Daoy (cell line): ENCODE results near the gene ZC2HC1B. TPM values are rescaled to one million over a fixed set of nuclear protein-coding genes. Genes with fewer than 3 reads are reported as not detected.
"Not testable (repeated sequence)": the region's sequence is repeated elsewhere in the genome, so short reads cannot be mapped to it uniquely, and the experiment has no call there.

Experiments used
- DNase-seq: peaks from one replicate; pipeline ENCODE4 v3.0.0-alpha.2; 2015; ENCODE audit warnings: low read depth
- total RNA-seq: library from RNA; depleted of rRNA; stranded (reverse); fragments of >200 nt; shearing (Covaris generic); gene quantifications from 2 replicates; pipeline ENCODE4 v1.2.3, GENCODE V29; 2014

Gene ZC2HC1B
- total RNA-seq, 1 experiment from 2014 or later, result not detected

DNA sequence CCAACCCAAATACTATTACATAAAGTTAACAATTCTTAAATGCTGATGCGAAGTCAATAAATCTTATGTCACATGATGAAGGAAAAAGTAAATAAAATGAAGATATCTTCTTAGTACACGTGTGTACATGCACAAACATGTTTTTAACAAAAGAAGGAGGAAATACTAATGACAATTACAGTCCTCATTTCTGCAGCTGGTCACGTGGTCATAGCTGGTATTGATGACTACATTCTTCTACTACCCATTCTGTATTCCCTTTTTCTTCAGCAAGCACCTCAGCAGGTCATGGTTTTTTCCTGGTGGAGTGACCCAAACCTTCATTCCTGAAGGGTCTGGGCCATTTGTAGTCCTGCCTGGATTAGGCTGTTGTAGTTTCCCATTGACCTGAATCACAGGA lies 4.5 kb downstream of the ZC2HC1B start:
- DNase-seq, result not testable (repeated sequence)

DNA sequence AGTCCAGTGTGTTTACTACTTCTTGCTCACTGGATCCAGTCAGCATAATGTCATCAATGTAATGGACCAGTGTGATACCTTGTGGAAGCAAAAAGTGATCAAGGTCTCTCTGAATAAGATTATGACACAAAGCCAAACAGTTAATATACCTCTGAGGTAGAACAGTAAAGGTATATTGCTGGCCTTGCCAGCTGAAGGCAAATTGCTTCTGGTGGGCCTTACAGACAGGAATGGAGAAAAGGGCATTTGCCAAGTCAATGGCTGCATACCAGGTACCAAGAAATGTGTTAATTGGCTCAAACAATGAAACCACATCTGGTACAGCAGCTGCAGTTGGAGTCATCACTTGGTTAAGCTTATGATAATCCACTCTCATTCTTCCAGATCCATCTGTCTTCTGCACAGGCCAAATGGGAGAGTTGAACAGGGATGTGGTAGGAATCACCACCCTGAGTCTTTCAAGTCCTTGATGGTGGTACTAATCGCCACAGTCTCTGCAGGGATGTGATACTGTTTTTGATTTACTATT lies 7.0 kb downstream of the ZC2HC1B start:
- DNase-seq, result not testable (repeated sequence)

DNA sequence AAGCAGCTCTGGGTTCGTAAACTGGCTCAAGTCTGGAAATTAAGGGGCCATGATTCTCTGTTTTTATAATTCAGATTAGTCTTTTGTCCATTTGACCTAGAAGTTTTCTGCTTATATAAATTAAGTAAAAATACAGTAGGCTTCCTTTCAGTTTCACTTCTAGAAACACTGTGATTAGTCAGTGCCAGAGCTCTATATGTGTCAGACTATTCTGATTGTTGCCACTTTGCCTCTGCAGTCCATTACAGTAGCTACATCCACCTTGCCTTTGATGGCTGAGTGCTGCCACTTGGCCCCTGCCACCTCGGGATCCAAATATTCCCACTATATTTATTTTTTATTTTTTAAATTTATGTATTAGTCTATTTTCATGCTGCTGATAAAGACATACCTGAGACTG lies 7.9 kb downstream of the ZC2HC1B start:
- peak; percentile 28 for DNase-seq

DNA sequence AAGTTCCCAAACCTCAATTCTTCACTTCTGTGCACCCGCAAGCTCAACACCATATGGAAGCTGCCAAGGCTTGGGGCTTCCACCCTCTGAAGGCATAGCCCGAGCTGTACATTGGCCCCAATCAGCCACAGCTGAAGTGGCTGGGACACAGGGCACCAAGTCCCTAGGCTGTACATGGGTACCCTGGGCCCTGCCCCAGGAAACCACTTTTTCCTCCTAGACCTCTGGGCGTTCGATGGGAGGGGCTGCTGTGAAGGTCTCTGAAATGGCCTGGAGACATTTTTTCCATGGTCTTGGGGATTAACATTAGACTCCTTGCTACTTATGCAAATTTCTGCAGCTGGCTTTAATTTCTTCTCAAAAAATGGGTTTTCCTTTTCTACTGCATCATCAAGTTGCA lies 9.3 kb downstream of the ZC2HC1B start:
- DNase-seq, result not testable (repeated sequence)

- DNase-seq, result not testable (repeated sequence)
Measured at GRCh38 chr6:143874503-143874902, 10.2 kb downstream of the ZC2HC1B start.

GRCh38 chr6:143877584-143878271 lies 13.5 kb downstream of the ZC2HC1B start:
- DNase-seq, result no peak

DNA sequence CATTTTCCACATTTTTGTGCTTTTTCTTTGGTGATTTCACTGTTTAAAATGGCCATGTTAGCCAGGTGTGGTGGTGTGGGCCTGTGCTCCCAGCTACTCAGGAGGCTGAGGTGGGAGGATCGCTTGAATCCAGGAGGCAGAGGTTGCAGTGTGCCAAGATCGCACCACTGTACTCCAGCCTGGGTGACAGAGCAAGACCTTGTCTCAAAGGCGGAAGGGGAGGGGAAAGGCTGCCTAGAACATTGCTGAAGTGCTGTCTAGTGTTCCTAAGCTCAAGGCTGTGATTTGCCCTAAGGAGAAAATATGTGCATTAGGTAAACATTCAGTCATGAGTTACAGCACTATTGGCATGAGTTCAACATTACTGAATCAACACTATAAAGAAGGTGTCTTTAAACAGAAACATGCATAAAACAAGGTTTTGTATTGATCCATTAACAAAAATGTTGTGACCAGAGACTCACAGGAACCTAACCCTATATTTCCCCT lies 14.0 kb downstream of the ZC2HC1B start:
- DNase-seq, result peak; percentile 23

- DNase-seq, result no peak
Measured at GRCh38 chr6:143880412-143880811, 16.1 kb downstream of the ZC2HC1B start.

DNA sequence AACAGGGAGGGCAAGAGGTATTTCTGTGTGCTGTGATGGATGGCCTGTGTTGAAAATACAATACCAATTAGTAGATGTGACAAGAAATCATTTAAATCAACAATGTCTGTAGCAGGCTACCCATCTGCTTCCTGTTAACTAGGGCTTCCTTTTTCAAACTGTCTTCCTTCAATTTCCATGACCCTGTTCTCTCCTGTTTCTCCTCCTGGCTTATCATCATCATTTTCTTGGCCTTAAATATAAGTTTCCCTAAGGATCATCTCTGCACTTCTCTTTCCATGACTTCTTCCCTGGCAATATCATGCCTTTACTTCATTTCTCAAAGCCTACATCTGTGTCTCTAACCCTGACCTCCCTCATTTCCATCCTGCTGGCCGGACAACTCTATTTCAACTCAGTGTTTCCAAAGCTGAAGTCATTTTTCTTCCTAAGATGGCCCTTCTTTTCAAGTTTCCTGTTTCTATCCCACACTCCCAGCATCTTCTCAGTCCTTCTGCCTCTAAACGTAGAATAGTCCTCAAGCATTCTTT lies 18.2 kb downstream of the ZC2HC1B start:
- DNase-seq, result no peak

- no peak for DNase-seq
Measured at GRCh38 chr6:143884216-143884900, 20.1 kb downstream of the ZC2HC1B start.

- no peak for DNase-seq
Measured at GRCh38 chr6:143885116-143885515, 20.8 kb downstream of the ZC2HC1B start.

GRCh38 chr6:143894655-143895054 lies 30.4 kb downstream of the ZC2HC1B start:
- DNase-seq, result no peak

GRCh38 chr6:143896126-143896860 lies 32.0 kb downstream of the ZC2HC1B start:
- no peak for DNase-seq

DNA sequence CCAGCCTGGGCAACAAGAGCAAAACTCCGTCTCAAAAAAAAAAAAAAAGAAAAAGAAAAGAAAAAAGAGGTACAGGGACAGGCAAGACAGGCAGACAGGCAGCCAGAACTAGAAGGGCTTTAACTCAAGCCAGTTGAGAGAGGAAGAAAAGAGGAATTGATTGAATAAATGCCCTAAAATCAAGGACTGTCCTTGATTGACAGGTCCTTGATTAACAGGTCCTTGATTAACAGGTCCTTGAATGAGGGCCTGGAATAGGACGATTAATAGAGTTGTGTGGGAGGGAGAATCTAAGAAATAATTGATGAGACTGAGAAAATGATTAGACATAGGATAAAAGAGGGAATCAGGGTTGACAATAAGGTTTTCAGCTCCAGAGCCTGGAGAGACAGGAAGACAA lies 36.1 kb downstream of the ZC2HC1B start:
- no peak for DNase-seq

DNA sequence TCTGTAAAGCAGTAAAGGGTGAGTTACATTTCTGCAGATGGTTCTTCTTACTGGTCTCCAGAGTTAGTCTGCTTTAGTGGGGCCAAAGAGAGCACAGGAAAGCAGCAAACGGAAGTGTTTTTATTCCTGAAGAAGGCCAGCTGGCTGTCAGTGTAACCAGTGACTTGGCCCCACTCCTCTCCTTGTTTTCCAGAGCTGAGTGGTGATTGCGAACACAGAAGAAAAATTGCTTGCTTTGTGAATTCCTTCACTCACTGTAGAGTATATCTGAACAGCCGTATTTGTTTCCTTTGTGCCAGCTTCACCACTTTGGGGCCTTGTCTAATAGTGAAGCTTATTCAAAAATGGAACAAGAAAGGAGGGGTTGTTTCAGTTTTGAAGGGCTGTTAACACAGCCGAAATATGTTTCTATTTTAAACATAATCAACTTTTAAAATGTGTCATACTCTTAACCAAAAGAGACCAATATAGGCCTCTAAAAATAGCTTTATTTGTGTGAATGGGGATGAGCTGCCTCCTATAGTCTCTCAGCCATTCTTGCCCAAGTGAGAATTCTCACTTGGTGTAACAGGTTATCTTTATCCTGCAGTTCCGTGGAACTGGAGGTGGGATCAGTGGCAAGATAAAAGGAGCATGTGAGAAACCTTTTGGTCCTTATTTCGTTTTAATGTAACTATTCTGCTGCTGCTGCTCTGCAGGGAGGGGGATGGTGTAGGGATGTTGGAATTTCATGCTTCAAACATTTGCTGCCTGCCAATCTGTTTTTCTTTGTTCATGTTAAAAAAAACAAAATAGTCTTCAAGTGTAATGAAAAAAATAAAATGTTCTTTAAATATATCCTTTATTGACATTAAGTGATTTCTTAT lies 37.8 kb downstream of the ZC2HC1B start:
- DNase-seq, result no peak

GRCh38 chr6:143902827-143903226 lies 38.6 kb downstream of the ZC2HC1B start:
- no peak for DNase-seq

- no peak for DNase-seq
Measured at GRCh38 chr6:143911028-143911427, 46.8 kb downstream of the ZC2HC1B start.

GRCh38 chr6:143912671-143913070 lies 48.4 kb downstream of the ZC2HC1B start:
- DNase-seq, result no peak

DNA sequence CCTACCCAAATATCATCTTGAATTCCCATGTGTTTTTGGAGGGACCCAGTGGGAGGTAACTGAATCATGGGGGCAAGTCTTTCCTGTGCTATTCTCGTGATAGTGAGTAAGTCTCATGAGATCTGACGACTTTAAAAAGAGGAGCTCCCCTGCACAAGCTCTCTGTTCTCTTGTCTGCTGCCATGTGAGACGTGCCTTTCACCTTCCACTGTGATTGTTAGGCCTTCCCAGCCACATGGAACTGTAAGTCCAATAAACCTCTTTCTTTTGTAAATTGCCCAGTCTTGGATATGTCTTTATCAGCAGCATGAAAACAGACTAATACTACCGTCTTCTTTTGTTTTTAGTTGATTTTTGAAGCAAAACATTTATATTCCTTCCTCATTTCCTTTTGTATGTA lies 52.8 kb downstream of the ZC2HC1B start:
- not testable (repeated sequence) for DNase-seq

DNA sequence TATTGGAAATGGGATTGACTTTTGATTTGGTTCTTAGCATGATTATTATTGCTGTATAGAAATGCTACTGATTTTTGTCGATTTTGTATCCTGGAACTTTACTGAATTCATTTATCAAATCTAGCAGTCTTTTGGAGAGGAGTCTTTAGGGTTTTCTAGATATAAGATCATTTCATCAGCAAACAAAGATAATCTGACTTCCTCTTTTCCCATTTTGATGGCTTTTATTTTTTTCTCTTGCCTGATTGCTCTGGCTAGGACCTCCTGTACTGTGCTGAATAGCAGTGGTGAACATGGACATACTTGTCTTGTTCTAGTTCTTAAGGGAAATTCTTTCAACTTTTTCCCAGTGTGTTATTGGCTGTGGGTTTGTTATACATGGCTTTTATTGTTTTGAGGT lies 64.6 kb downstream of the ZC2HC1B start:
- DNase-seq, result no peak

GRCh38 chr6:143929975-143930374 lies 65.7 kb downstream of the ZC2HC1B start:
- no peak for DNase-seq
